Endometrial microvascular endothelial cells (primary cell): Measurements from ENCODE around the gene NCOA6. TPM values are rescaled to one million over a fixed set of nuclear protein-coding genes. Genes with fewer than 3 reads are reported as not detected.

ENCODE experiments used
- in situ Hi-C: cut with HindIII; loops from 2 replicates; pipeline ENCODE4 v1.10.0; 2017; ENCODE audit warnings: low sequenced_read_pairs, low pct_unique_long_range_greater_than_20kb; ENCODE audit errors: inconsistent ontology term
- total RNA-seq: library from RNA; depleted of rRNA; stranded (reverse); fragments of >200 nt; gene quantifications from one replicate; pipeline ENCODE4 v1.2.3, GENCODE V29; 2015; ENCODE audit errors: inconsistent ontology term

Gene NCOA6
- 12.4 TPM for total RNA-seq

DNA sequence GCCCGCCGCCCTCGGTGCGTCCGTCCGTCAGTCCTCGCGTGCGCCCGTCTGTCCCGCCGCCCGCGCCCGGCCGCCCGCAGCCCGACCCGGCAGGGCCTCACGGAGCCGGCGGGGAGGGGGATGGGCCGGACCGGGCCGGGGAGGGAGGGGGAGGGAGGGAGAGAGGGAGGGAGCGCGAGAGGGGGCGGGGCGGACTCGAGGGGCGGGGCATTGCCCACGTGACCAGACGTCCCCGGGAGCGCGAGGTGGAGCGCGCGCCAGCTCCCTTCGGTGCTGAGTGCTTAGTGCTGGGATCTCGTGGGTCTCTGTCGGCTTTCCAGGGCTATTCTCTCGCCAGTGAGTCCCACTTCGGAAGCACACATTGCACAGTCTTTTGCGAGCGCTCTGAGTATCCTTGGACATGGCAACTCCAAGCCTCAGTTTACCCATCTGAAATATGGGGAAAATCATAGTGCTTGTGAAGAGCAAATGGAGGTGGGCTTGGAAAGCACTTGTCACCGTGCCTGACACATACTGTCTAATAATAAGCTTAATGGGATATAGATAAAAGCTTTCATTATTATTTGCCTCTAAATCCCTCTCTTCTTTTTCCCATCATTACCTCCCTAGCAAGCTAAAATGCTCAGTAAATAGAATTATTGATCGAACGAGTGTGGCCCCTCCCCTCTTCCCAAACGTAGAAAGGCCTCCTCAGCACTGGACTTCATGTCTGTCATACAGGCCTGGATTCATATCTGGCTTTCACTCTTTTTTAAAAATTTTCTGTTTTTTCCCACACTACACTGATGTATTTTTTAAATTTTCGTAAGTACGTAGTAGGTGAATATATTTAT, at the start of gene NCOA6:
Gene NCOA6 (minus strand): TSS at position 122 of the 833 bp plus-strand sequence. CDS start 43,296 bp downstream, outside the sequence.
- in situ Hi-C loops, result no loop called here

DNA sequence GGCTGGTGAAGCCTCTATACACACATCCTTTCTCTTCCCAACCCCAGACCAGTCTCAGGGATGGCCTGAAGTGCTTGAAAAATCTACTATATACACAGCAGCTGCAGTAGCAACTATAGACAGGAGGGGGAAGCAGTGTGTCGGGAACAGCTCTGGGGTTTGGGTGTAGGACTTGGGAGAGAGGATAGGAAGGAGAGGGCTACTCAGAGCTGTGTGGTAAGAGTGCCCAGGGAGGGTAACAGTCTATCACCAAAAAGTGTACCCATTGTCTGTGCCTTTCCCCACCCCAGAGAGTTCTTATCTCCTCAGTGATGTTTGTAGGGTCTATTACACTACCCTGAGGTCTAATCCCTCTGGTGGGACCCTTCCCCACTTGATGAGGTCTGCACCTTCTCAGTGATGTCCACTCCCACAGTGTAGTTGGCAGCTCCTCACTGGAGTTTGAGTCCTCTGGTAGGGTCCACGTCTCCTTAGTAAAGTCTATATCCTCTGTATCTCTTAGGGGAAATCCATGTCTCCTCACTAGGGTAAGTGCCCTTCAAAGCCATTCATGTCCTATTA, 48.7 kb upstream of the NCOA6 start:
- in situ Hi-C loops, result no loop called here

DNA sequence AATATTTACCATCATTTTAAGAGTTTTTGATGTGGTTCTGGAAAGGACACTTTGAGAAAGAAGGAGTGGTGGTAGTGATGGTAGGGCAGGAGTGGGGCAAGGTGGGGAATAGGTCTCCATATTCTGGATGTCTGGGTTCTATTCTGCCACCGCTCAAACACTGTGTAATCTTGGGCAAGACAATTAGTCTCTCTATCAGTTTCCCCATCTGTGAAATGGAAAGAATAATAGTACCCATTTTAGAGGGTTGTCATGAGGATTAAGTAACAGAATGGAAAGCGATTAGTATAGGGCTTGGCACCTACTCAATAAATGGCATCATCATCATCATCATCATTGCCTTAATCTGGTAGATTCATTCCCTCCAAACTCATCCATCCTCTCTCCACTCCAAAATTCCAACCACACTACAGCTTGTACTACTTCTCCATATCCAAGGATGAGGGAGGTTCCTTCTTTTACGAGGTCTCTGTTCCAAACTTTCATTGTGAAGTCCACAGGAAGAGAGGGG, 48.2 kb upstream of the NCOA6 start:
- in situ Hi-C loops, result no loop called here

DNA sequence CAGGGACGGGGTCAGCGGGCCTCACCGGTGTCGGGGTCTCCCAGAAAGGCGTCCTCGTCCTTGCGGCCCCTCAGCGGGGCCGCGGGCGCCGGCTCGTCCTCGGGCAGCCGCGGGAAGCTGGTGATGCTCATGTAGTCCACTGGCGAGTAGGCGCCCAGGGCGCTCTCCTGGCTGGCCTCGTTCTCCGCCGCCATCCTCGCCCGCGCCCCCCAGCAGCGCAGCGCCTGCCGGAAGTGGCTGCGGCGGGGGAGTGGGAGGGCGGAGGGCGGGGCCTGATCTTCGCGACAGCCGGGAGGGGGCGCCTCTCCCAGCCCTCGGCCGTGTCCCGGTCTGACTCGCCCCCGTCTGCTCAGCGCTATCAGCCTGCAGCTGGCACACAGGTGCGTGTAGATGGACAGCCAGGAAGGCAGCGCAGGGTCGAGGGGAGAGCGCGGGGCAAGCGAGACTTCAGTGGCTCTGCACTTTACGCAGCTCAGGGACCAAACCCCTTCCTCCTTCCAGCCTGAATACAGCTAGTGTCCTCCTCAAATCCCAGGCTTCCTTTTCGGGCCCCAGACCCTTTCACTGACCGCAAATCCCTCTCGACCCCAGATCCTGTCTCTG, 47.3 kb upstream of the NCOA6 start, which contains the start of gene GGT7:
Gene GGT7 (minus strand): TSS at position 235 of the 603 bp plus-strand sequence. CDS start 41 bp downstream, at position 194.
- in situ Hi-C loops, result no loop called here

DNA sequence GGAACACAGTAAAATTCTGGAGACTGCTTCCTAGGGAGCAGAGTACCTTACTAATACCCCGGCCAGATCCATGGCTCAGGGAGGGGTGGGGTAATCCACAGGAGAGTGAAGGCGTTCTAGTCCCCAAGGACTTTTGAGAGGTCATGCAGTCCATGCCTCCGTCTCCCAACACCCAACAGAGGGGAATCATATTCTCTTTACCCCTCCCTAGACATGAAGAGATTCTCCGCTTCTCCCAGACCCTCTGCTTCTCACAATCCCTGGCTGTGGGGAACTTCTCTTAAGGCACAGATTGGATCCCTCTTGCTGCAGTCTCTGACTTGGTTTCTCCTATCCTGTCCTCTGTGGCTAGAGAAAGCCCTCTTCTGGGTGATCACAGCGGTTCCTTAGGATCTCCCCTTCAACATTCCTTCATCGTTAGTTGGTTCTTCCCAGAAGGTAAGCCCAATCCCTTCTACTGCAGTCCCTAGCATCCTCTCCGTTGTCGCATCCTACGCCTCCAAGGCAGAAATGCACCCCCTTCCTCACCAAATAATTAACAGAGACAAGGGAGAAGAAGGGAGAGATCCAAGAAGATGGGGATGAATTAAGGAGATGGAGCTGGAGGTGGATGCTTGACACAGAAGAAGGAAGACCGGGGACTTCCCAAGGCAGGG, 46.6 kb upstream of the NCOA6 start:
- in situ Hi-C loops, result no loop called here

DNA sequence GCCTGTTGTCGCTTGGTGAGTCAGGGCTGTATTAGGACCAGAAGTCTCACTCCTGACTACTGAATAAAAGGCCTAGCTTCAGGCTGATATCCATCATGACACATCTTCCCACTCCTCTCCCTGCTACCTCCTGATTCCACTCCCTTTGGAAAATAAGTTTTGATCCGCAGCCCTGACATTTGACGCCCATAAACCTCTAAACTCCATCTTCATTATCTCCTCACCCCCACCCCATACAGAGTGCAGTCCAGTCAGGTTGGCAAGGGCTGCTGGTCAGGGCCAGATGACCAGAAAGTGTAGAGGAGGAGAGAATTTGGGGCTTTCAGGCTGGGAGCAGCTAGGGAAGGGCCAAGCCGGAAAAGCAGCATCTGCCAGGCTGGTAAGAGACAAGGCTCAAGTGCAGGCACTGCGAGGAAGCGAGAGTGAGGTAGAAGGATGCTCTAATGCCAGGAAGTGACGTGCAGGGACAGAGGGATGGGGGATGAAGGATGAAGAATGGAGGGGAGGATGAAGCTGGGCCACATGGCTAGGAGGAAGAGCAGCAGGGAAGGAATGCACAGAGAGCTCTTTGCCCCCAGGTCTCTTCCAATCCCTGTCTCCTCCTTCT, 46.0 kb upstream of the NCOA6 start:
- in situ Hi-C loops, result no loop called here

DNA sequence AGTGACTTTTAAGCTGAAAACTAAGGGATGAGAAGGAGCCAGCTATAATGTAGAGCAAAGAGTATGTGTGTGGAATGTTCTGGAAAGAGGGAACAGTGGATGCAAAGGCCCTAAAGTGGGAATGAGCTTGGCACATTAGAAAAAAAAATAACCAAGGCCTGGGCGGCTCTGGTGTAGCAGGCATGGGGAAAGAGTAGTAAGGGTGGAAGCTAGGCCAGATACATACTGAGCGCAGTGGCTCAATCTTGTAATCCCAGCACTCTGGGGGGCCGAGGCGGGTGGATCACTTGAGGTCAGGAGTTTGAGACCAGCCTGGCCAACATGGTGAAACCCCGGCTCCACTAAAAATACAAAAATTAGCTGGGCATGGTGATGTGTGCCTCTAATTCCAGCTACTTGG, 38.8 kb upstream of the NCOA6 start:
- in situ Hi-C loops, result no loop called here

DNA sequence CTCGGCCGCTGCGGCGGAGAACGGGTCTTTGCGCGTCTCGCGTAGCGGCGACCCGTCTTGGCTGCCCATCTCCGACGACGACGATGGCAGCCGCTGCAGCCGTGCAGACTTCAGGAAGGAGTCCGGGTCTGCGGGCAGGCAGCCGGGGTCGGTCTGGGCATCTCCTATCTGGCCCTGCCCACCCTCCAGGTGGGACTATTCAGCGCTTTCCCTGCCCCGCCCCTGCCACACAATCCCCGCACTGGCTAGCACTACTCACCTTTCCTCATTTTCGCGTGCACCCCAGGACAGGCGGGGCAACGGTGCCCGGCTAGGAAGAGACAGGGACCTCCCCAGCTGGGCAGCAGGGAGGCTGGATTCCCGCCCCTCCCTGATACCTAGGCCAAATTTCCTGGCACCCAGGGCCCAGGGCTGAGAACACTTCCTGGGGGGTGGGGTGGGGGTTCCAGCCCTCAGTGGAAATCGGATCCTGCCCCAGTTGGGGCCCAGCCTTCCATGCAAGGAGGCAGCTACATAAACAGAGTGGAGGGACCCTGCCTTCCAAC, 38.0 kb upstream of the NCOA6 start:
- in situ Hi-C loops, result no loop called here

DNA sequence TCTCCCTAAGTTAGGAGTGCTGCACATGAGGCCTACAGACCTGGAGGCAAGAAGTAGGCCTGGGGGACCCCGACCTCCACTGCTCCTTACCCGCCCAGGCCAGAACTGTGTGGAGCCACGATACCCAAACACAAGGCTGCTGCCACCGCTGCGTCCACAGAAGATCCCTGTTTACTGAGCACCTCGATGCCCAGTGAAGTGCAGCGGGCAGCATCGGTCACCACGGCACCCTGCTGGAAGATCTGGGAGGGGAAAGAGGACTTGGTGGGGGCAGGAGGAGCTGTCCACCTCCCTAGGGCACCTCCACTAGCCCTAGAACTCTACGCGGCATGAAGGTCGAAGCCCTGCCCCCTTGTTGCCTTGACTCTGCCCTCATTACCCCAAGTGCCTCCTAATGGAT, 37.3 kb upstream of the NCOA6 start:
- in situ Hi-C loops, result no loop called here

DNA sequence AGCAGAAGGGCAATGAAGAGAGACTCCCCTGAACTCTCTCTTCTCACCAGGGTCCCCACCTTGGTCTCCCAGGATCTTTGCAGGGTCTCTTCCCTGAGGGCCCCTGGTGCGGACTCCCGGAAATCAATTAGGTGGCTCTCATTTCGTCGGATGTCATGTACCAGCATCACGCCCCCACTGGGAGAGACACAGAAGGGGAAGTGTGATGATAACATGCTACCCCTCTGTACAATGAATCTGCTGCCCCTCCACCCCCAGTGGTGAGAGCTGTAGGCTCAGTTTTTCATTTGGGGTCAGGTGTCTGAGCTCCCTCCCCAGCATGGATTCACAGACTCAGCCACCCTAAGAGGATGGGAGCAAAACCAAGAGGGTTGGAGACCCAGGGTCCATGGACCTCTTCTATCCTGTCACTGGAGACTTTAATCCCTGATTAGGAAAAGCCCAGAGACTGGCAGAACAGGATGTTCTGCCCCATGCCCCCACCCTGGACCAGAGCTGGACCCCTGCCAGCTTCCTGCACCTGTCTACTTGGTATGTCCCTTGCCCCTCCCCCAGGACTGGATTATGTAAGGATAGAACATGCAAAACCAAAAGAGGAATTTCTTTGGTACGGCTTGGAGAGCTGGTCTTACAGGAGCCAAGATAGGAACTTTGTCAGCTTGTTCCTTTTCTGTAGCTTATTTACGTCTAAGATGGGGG, 36.1 kb upstream of the NCOA6 start:
- in situ Hi-C loops, result no loop called here

DNA sequence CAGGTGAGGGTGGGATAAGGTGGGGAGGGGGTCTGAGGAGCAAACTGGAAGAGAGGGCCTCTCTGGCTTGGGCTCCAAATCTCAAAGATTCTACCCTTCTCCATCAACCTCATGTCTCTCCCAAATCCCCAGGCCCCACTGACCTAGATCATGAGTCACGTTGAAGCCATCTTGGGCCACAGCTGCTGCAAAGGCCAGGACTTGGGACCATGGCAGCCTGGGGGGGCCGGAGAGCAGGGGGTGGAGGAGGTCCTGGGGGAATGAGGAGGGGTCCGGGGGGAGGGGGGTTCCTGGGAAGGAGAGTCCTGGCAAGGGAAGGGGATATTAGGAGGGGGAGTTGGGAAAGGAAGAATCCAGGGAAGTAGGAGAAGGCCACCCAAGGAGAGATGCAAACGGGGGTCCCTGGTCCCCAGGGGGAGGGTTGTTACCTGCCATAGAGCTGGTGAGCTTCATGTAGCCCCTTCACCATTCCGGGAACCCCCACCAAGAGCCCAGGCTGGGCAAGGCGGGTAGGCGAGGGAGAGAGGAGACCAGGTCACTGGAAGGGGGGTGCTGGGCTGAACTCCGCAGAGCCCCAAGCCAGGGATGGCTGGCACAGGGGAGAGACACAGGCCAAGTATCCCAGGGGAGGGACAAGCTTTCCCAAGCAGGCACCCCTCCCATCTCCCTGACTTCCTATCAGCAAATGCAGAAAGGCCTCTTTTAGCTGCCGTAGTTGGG, 34.5 kb upstream of the NCOA6 start:
- in situ Hi-C loops, result no loop called here

DNA sequence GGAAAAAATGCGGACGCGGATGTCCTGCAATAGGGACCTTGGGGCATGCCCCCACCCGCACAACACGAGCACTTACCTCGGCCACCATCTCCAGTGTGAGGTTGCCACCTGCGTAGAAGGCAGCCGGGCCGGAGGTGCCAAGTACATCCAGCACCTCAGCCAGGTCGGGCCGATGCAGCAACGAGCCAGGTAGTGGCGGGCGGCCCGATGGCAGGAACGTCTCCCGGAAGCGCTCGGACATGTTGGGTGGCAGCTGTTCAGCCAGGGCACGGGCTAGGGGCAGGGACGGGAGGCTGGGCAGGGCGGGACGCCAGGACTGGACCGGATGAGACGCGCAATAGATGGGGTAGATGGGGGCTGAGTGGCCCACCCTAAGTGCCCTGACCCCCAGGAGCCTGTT, 33.9 kb upstream of the NCOA6 start:
- in situ Hi-C loops, result no loop called here

DNA sequence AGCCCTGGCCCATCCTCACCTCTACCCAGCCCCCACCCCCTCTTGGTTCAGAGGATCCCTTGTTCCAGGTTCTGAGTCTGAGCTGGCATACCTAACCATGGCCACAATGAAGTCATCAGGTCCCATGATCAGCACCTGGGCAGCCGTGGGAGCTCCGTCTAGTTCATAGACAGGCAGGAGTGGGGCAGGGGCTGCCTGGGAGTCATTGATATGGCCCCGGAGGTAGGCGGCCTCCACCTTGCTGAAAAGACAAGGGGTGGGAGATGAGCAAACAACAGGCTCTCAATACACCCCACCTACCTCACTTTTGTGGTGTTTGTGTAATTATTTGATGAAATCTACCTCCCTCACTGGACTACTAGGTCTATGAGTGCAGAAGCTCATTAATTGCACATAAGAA, 26.8 kb upstream of the NCOA6 start:
- in situ Hi-C loops, result no loop called here

DNA sequence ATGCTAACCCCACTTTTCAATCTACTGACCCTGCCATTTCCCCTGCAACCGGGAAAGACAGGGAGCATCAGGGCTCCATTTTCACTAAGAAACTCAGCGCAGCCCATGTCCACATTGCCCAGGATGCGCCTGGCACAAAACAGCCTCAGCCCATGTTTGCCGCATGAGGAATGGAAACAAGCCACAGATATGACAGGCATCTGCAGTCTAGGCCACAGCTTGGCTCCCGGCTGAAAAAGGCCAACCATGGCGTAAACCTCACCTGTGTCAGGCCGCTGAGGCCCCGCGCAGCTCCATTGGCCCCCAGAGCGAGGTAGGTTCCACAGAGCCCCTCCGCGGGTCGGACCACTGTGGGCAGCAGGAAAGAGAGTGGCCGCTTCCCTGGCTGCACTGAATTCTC, 25.5 kb upstream of the NCOA6 start:
- in situ Hi-C loops, result no loop called here

DNA sequence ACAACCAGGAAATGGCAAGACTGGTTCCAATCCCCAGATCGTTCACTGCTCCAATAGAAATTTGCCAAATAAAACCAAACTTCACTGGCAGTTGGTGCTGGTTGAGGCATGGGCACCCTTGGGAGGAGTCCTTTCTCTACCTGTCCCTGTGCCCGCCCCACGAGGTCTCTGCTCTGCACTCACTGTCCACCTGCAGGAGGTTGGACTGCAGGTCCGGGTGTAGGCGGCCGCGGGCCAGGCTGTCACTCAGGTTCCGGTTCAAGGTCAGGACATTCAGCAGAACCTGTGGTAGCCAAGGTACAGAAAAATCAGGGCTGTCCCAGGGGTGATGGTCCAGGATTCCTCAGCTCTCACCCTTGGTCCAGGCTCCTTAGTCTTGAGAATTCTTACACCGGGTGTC, 24.3 kb upstream of the NCOA6 start:
- in situ Hi-C loops, result no loop called here

DNA sequence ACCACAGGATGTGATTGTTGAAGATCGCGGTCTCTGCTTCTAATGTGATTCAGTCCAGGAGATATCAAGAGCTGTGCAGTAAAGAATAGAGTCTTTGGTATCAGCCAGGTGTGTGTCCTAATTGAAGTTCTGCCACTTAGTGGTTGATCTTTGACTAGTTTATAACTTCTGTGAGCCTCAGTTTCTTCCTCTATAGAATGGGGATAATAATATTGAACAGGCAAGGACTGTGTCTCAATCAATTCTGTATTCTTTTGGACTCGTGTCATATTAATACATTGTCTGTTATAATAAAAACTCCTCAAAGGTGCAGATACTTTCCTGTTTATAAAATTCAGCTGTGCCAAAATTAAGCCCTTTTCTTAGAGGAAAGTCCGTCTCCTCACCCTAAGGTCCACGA, 23.1 kb upstream of the NCOA6 start:
- in situ Hi-C loops, result no loop called here

DNA sequence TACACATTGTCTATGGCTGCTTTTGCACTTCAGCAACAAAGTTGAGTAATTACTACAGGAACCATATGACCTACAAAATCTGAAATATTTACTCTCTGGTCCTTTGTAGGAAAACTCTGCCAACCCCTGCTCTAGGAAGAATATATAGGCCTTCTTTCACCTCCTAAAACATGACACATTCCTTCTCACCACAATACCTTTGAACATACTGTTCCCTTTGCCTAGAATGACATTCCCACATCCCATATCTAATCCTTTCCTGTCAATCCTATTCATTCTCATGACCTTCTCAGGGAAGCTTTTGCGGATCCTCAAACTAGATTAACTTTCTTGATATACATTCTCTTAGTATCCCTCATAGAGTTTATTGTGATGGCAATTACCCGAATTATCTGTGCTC, 18.0 kb upstream of the NCOA6 start:
- in situ Hi-C loops, result no loop called here

DNA sequence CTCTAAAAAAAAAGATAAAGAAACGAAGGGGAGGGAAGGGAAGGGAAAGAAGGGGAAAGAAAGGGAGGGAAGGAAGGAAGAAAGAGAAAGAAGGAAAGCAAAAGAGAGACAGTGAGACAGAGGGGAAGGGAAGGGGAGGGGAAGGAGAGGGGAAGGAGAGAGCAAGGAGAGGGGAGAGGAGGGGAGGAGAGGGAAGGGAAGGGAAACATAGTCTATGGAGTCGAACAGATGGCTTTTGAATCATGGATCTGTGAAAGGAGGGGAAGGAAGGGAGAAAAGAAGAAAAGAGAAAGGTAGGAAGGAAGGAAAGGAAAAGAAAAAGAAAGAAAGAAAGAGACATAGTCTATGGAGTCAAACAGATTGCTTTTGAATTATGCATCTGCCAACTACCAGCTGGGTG, 16.7 kb upstream of the NCOA6 start:
- in situ Hi-C loops, result no loop called here
